HG02759 (cell line): Measurements from ENCODE around the gene S100A7.
"Not testable (repeated sequence)": the region's sequence is repeated elsewhere in the genome, so short reads cannot be mapped to it uniquely, and the experiment has no call there.

ENCODE experiments used
- ATAC-seq: cut with Tn5 transposase; IDR thresholded peaks from one replicate; pipeline ENCODE4 v1.9.1; 2021; ENCODE audit warnings: mild to moderate bottlenecking, moderate library complexity; ENCODE audit not compliant: unreplicated experiment

Gene S100A7

GRCh38 chr1:153431928-153432327 lies 28.5 kb downstream of the S100A7 start:
- ATAC-seq: no peak

- no peak for ATAC-seq
These were observed 29.0 kb downstream of the S100A7 start for GRCh38 chr1:153431427-153431826.

GRCh38 chr1:153431002-153431401 lies 29.4 kb downstream of the S100A7 start:
- ATAC-seq: no peak

GRCh38 chr1:153430561-153430960 lies 29.9 kb downstream of the S100A7 start:
- ATAC-seq: no peak

- no peak for ATAC-seq
These were observed 30.3 kb downstream of the S100A7 start for GRCh38 chr1:153430166-153430553.

GRCh38 chr1:153429266-153430165 lies 30.9 kb downstream of the S100A7 start:
- no peak for ATAC-seq

GRCh38 chr1:153428791-153429190 lies 31.7 kb downstream of the S100A7 start:
- no peak for ATAC-seq

- ATAC-seq: no peak
These were observed 32.3 kb downstream of the S100A7 start for GRCh38 chr1:153428073-153428638.

- ATAC-seq: no peak
These were observed 33.6 kb downstream of the S100A7 start for GRCh38 chr1:153426809-153427208.

GRCh38 chr1:153422450-153423068 lies 37.9 kb downstream of the S100A7 start:
- ATAC-seq: no peak

GRCh38 chr1:153420306-153420705 lies 40.1 kb downstream of the S100A7 start:
- no peak for ATAC-seq

- not testable (repeated sequence) for ATAC-seq
These were observed 41.0 kb downstream of the S100A7 start for GRCh38 chr1:153419436-153419793.

GRCh38 chr1:153418758-153419435 lies 41.6 kb downstream of the S100A7 start:
- ATAC-seq: not testable (repeated sequence)

- no peak for ATAC-seq
These were observed 43.1 kb downstream of the S100A7 start for GRCh38 chr1:153417136-153417888.

GRCh38 chr1:153415850-153416570 lies 44.4 kb downstream of the S100A7 start, which contains the start of gene S100A7A:
S100A7A (plus strand) TSS chr1:153416520; CDS start chr1:153418083, 1,563 bp downstream.
- no peak for ATAC-seq

GRCh38 chr1:153413961-153414360 lies 46.5 kb downstream of the S100A7 start:
- ATAC-seq: not testable (repeated sequence)
